Measurements from ENCODE around the gene NHSL2.
"Not testable (repeated sequence)": the region's sequence is repeated elsewhere in the genome, so short reads cannot be mapped to it uniquely, and the experiment has no call there.

NHSL2 gene

DNA sequence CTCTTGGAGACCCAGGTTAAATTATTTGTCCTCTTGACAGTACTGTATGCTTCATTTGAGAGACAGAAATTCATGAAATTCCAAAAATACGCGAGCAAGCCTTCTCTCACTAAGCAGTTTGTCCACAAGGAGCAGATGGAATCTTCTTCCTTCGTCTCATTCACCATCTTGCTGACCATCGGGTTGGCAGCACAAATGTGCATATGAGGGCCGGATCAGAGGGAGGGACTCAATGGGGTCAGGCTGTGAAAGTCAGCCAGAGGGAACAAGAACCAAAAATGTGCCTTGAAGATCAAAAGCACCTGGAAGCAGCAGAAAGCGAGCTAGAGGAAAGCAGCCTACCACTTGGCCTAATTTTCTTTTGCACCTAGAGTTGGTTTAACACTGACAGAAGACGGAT lies 16.4 kb downstream of the NHSL2 start:
- DNase-seq, result no peak

DNA sequence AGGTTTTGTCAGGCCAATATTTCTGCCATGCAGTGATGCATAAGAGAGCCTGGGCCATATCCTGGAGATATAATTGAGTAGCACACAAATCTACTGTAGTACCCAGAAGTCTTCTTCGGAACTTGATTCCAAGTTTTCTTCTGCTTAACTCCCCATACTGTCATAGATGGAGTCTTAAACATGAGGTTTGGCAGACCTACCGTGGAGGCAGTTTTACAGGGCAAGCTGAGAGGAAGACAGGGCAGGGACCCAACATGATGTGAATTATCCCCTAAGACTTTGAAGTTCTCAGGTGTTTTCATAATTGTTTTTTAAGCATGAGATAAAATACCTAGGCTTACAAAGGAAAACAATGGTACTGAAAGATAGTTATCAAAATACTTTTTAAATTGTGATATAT lies 18.2 kb downstream of the NHSL2 start:
- no peak for DNase-seq

- no peak for DNase-seq
These were observed 19.7 kb downstream of the NHSL2 start for GRCh38 chrX:71930298-71930697.

DNA sequence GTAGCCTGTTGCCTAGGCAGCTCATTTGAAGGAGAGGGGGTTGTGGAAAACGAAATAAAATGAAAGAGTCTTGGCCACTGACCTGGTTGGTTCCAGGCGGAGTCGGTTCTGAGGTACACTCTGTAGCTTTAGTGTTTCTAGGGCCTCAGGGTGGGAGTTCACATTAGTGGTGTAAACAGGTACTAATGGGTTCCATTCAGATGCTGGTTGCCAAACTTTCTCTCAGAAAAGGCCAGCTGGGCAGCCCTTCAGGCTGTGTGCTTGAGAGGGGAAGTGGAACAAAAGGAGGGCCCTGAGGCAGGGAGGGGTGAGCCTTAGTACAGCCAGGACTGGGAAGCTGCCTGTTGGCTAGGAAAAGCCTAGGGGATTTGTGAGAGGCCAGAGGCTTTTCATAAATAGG lies 24.8 kb downstream of the NHSL2 start:
- DNase-seq, result no peak

GRCh38 chrX:71936632-71937031 lies 26.0 kb downstream of the NHSL2 start:
- no peak for DNase-seq

GRCh38 chrX:71938371-71938770 lies 27.7 kb downstream of the NHSL2 start:
- no peak for DNase-seq

- DNase-seq, result no peak
These were observed 30.5 kb downstream of the NHSL2 start for GRCh38 chrX:71941145-71941544.

DNA sequence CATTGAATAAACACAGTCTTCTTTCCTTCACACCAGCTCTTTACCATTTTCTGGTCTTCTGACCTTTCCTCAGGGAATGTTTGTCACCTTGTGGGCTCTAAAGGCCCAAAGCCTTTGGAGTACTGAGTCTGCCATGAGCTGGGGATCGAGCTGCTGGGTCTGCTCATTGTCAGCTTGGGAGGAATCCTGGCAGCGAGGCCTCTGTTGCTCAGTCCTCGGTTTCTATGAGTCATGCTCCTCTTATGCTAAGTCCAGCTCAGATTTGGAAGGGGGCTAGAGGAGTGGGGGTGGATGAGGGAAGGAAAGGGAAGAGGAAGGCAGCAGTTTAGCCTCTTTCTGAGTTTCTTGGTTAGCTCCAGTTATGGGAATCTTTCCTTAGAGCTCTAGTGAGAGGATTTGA lies 31.1 kb downstream of the NHSL2 start:
- DNase-seq, result no peak

DNA sequence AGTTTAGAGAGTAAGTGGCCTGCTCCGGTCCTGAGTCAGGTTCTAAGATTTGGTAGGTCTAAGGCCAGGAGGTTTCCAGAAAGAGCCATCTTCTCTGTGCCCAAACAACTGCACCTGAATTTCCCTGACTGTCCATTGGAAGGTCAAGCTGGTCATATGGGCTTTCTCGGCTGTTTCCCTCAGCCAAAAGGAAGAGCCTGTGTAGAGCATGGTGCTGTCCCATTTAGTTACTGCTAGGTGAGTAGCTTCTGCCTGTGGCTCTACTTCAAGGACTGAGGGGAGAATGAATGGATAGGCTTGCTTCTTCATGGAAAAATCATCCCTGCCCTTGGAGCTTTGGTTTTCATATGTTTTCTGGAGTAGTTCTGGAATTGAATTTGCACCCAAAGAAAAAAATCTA lies 33.7 kb downstream of the NHSL2 start:
- no peak for DNase-seq

GRCh38 chrX:71945237-71945805 lies 34.7 kb downstream of the NHSL2 start:
- no peak for DNase-seq

- DNase-seq, result no peak
These were observed 38.7 kb downstream of the NHSL2 start for GRCh38 chrX:71949363-71949762.

DNA sequence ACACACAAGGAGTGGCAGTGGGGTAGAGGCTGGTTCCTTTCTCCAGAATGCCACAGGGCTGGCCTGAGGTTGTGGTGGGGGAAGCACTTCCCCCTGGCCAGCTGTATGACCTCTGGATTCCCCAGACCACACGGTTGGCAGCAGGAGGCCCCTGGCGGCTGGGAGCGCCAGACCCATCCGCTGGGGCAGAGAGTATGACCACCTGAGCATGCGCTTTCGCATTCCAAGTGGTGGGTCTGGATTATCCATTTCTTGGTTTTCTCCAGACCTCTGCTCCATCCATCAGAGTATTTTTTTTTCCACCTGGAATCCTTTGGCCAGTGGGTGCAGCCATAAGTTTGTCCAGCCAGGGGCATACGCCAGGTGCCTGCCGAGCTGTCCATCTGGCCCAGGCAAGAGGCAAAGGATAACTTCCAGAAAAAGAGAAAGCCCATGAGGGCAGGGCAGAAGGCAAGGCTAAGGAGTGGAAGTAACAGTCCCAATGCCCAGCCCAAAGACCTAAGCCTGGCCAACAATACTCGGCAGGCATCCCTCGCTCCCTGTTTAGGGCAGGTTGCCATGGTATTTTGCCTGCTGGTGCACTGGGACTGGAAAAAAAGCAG lies 39.3 kb downstream of the NHSL2 start:
- no peak for DNase-seq

DNA sequence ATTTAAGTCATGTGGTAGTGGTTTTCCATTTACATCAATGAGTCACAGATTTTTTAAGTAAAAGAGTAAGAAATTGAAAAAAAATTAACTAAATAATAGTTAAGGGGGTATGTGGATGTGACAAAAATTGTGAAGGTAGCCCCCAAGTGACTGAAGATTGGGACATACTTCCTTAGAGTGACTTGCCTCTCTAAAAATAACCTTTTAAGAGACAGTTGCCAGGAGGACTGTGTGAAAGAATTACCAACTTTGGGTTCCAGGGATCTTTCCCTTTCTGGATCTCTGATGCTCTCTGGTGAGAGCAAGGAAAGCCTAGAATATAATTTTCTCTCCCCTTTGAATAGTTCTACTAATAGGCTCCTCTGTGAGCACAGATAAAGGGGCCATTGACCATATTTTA lies 42.7 kb downstream of the NHSL2 start:
- no peak for DNase-seq

GRCh38 chrX:71953946-71954345 lies 43.3 kb downstream of the NHSL2 start:
- no peak for DNase-seq

DNA sequence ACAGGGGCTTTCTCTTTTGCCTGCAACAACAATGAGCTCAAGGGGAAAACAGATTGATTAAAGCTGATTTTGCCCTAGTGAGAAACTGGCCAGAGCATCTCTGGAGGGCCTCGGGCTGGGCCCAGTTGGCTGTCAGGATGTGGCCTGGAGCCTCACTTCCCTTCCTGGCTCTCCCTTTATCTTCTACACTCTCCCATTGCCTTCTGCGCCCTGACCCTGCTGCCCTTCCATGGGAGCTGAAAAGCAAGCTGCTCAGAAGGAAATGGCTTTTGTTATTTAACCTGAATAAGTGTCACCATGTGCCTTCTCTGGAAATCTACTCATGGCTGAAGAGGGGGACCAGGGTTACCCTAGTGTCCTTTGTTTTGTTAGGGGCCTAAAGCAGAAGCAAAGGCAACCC lies 43.8 kb downstream of the NHSL2 start:
- DNase-seq, result no peak

GRCh38 chrX:71955530-71956120 lies 45.0 kb downstream of the NHSL2 start:
- no peak for DNase-seq

GRCh38 chrX:71958281-71958675 lies 47.6 kb downstream of the NHSL2 start:
- DNase-seq, result no peak

DNA sequence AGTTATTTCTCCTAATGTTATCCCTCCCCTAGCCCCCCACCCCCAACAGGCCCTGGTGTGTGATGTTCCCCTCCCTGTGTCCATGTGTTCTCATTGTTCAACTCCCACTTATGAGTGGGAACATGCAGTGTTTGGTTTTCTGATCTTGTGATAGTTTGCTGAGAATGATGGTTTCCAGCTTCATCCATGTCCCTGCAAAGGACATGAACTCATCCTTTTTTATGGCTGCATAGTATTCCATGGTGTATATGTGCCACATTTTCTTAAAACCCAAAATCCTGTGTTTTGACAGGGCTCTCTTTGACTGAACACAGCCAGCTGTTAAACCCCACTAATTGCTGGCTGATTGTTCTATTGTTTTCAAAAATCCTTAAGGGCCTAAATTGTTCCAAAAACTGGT lies 53.5 kb downstream of the NHSL2 start:
- DNase-seq, result not testable (repeated sequence)

- no peak for DNase-seq
These were observed 64.3 kb downstream of the NHSL2 start for GRCh38 chrX:71974916-71975315.

DNA sequence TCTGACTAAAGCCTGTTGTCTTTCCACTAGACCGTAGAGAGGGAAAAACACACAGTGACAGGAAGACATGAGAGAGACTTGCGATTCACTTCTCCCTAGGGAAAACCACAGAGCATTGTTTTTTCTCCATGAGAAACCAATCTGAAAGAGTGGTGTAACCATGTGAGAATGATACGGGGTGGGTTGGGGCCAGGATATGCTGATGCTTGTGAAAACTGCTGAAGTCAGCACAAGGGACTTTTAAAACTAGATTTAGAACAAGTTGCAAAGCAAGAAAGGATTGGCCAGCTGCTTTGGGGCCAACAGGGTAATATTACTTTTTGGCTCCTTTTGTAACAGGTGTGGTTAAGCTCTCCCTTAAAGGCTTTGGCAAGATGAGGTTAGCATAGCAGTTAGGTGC lies 66.1 kb downstream of the NHSL2 start:
- DNase-seq, result no peak

DNA sequence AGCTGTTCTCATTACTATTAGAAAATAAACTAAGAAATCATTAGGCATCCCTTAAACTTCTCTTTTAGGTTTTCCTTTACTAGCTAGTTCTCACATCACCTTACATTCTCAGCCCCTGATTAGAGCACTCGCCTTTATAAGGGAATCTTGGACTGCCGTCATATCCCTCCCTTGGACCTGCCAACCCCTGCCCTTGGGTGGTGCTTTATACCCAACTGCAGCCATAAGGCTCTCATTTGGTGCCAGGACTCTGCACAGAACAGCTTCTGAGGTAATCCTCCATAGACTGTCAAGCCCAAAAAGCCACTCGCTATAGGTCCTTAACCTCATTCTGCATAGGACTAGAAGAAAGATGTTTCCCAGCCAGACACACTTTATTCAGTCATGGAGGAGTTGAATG lies 67.5 kb downstream of the NHSL2 start:
- DNase-seq, result no peak

GRCh38 chrX:71989768-71990426 lies 79.3 kb downstream of the NHSL2 start:
- DNase-seq, result no peak

- DNase-seq, result no peak
These were observed 79.9 kb downstream of the NHSL2 start for GRCh38 chrX:71990518-71990917.

DNA sequence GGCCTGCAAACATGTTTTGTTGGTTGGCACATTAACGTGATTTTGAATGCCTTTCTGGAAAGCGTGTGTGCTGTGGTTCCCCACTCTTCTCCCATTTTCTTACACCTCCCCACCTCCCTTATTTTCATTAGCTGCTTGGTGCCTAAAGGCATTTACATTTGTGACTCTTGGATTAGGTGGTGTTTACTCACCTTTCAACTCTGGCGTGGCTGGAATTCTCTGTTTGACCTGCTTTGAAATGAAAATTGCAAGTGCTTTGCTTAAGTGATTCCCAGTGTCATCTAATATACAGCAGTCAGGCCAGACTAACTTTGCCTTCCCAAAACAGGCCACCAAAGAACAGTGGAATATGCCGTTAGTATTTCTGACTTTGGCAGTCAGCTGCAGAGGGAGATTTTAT lies 80.5 kb downstream of the NHSL2 start:
- no peak for DNase-seq
